ENCODE results near the gene CAND2.

The CAND2 gene
- 2.3 to 3.7 (median 2.4) reads per million in 3 donors for total RNA-seq

- Histone ChIP-seq H3K9me3 (ENCODE audit: control insufficient read depth, low read length) (no peaks in the 10 kb centered on the region), H3K4me3 (ENCODE audit: insufficient read depth, low read depth, low read length, poor library complexity, severe bottlenecking) (peak within 1 kb of the TSS; percentile 64), H3K27me3 (replicated peaks; ENCODE audit: control insufficient read depth, insufficient read depth, low read length, poor library complexity, severe bottlenecking) (no peaks in the 10 kb centered on the region), H3K36me3 (ENCODE audit: control insufficient read depth, insufficient read depth, low read length) (no peaks in the 10 kb centered on the region), H3K27ac (ENCODE audit: insufficient read depth, low read length, poor library complexity, severe bottlenecking) (peak within 1 kb of the TSS; percentile 25), H3K4me1 (ENCODE audit: control insufficient read depth, insufficient read depth, low read length, poor library complexity, severe bottlenecking) (peaks cover 8% of the 10 kb centered on the region)
- no peak for DNase-seq
Observed at GRCh38 chr3:12796171-12797123, at the start of gene CAND2. Gene CAND2, plus strand, starts transcription at chr3:12796680. Its CDS starts 41 bp downstream, at chr3:12796721.

- Histone ChIP-seq H3K4me3 (ENCODE audit: insufficient read depth, low read depth, low read length, poor library complexity, severe bottlenecking) (no peak overlapping the region), H3K36me3 (ENCODE audit: control insufficient read depth, insufficient read depth, low read length) (no peaks in the 10 kb centered on the region), H3K4me1 (ENCODE audit: control insufficient read depth, insufficient read depth, low read length, poor library complexity, severe bottlenecking) (no peaks in the 10 kb centered on the region), H3K27ac (ENCODE audit: insufficient read depth, low read length, poor library complexity, severe bottlenecking) (no peak overlapping the region), H3K9me3 (ENCODE audit: control insufficient read depth, low read length) (no peaks in the 10 kb centered on the region), H3K27me3 (replicated peaks; ENCODE audit: control insufficient read depth, insufficient read depth, low read length, poor library complexity, severe bottlenecking) (no peaks in the 10 kb centered on the region)
- DNase-seq, result no peak
Observed at GRCh38 chr3:12748477-12748876, 48.0 kb upstream of the CAND2 start.

- no peaks in the 10 kb centered on the region for H3K36me3 ChIP-seq (ENCODE audit: control insufficient read depth, insufficient read depth, low read length)
- DNase-seq, result no peak
- no peaks in the 10 kb centered on the region for H3K9me3 ChIP-seq (ENCODE audit: control insufficient read depth, low read length)
- no peak overlapping the region for H3K27ac ChIP-seq (ENCODE audit: insufficient read depth, low read length, poor library complexity, severe bottlenecking)
- no peak overlapping the region for H3K4me3 ChIP-seq (ENCODE audit: insufficient read depth, low read depth, low read length, poor library complexity, severe bottlenecking)
- no peaks in the 10 kb centered on the region for H3K4me1 ChIP-seq (ENCODE audit: control insufficient read depth, insufficient read depth, low read length, poor library complexity, severe bottlenecking)
- H3K27me3 ChIP-seq (replicated peaks; ENCODE audit: control insufficient read depth, insufficient read depth, low read length, poor library complexity, severe bottlenecking), result no peaks in the 10 kb centered on the region
Observed at GRCh38 chr3:12750223-12750622, 46.3 kb upstream of the CAND2 start.

- DNase-seq, result no peak
- Histone ChIP-seq H3K27ac (ENCODE audit: insufficient read depth, low read length, poor library complexity, severe bottlenecking) (no peak overlapping the region), H3K9me3 (ENCODE audit: control insufficient read depth, low read length) (no peaks in the 10 kb centered on the region)
Observed at GRCh38 chr3:12750658-12751071, 45.8 kb upstream of the CAND2 start.

GRCh38 chr3:12751571-12751970, 44.9 kb upstream of the CAND2 start:
- H3K27ac ChIP-seq (ENCODE audit: insufficient read depth, low read length, poor library complexity, severe bottlenecking), result no peak overlapping the region
- no peaks in the 10 kb centered on the region for H3K4me1 ChIP-seq (ENCODE audit: control insufficient read depth, insufficient read depth, low read length, poor library complexity, severe bottlenecking)
- no peak overlapping the region for H3K4me3 ChIP-seq (ENCODE audit: insufficient read depth, low read depth, low read length, poor library complexity, severe bottlenecking)
- no peaks in the 10 kb centered on the region for H3K36me3 ChIP-seq (ENCODE audit: control insufficient read depth, insufficient read depth, low read length)
- DNase-seq, result no peak
- no peaks in the 10 kb centered on the region for H3K9me3 ChIP-seq (ENCODE audit: control insufficient read depth, low read length)
- no peaks in the 10 kb centered on the region for H3K27me3 ChIP-seq (replicated peaks; ENCODE audit: control insufficient read depth, insufficient read depth, low read length, poor library complexity, severe bottlenecking)

More at GRCh38 chr3:12750658-12751071, 45.8 kb upstream of the CAND2 start:
- H3K27me3 ChIP-seq (replicated peaks; ENCODE audit: control insufficient read depth, insufficient read depth, low read length, poor library complexity, severe bottlenecking), result no peaks in the 10 kb centered on the region
- H3K4me3 ChIP-seq (ENCODE audit: insufficient read depth, low read depth, low read length, poor library complexity, severe bottlenecking), result no peak overlapping the region
- H3K36me3 ChIP-seq (ENCODE audit: control insufficient read depth, insufficient read depth, low read length), result no peaks in the 10 kb centered on the region
- H3K4me1 ChIP-seq (ENCODE audit: control insufficient read depth, insufficient read depth, low read length, poor library complexity, severe bottlenecking), result no peaks in the 10 kb centered on the region

GRCh38 chr3:12752102-12752501, 44.4 kb upstream of the CAND2 start:
- DNase-seq, result no peak
- H3K4me1 ChIP-seq (ENCODE audit: control insufficient read depth, insufficient read depth, low read length, poor library complexity, severe bottlenecking), result no peaks in the 10 kb centered on the region
- no peak overlapping the region for H3K4me3 ChIP-seq (ENCODE audit: insufficient read depth, low read depth, low read length, poor library complexity, severe bottlenecking)
- H3K9me3 ChIP-seq (ENCODE audit: control insufficient read depth, low read length), result no peaks in the 10 kb centered on the region
- no peaks in the 10 kb centered on the region for H3K27me3 ChIP-seq (replicated peaks; ENCODE audit: control insufficient read depth, insufficient read depth, low read length, poor library complexity, severe bottlenecking)
- H3K27ac ChIP-seq (ENCODE audit: insufficient read depth, low read length, poor library complexity, severe bottlenecking), result no peak overlapping the region
- H3K36me3 ChIP-seq (ENCODE audit: control insufficient read depth, insufficient read depth, low read length), result no peaks in the 10 kb centered on the region

GRCh38 chr3:12752809-12753208, 43.7 kb upstream of the CAND2 start:
- no peak for DNase-seq
- Histone ChIP-seq H3K4me1 (ENCODE audit: control insufficient read depth, insufficient read depth, low read length, poor library complexity, severe bottlenecking) (no peaks in the 10 kb centered on the region), H3K27ac (ENCODE audit: insufficient read depth, low read length, poor library complexity, severe bottlenecking) (no peak overlapping the region), H3K27me3 (replicated peaks; ENCODE audit: control insufficient read depth, insufficient read depth, low read length, poor library complexity, severe bottlenecking) (no peaks in the 10 kb centered on the region), H3K4me3 (ENCODE audit: insufficient read depth, low read depth, low read length, poor library complexity, severe bottlenecking) (no peak overlapping the region), H3K36me3 (ENCODE audit: control insufficient read depth, insufficient read depth, low read length) (no peaks in the 10 kb centered on the region), H3K9me3 (ENCODE audit: control insufficient read depth, low read length) (no peaks in the 10 kb centered on the region)

GRCh38 chr3:12753275-12754028, 43.0 kb upstream of the CAND2 start:
- Histone ChIP-seq H3K9me3 (ENCODE audit: control insufficient read depth, low read length) (no peaks in the 10 kb centered on the region), H3K36me3 (ENCODE audit: control insufficient read depth, insufficient read depth, low read length) (no peaks in the 10 kb centered on the region), H3K27ac (ENCODE audit: insufficient read depth, low read length, poor library complexity, severe bottlenecking) (no peak overlapping the region), H3K4me3 (ENCODE audit: insufficient read depth, low read depth, low read length, poor library complexity, severe bottlenecking) (no peak overlapping the region), H3K4me1 (ENCODE audit: control insufficient read depth, insufficient read depth, low read length, poor library complexity, severe bottlenecking) (no peaks in the 10 kb centered on the region), H3K27me3 (replicated peaks; ENCODE audit: control insufficient read depth, insufficient read depth, low read length, poor library complexity, severe bottlenecking) (no peaks in the 10 kb centered on the region)
- DNase-seq, result no peak

- no peaks in the 10 kb centered on the region for H3K4me1 ChIP-seq (ENCODE audit: control insufficient read depth, insufficient read depth, low read length, poor library complexity, severe bottlenecking)
- H3K4me3 ChIP-seq (ENCODE audit: insufficient read depth, low read depth, low read length, poor library complexity, severe bottlenecking), result no peak overlapping the region
- H3K27me3 ChIP-seq (replicated peaks; ENCODE audit: control insufficient read depth, insufficient read depth, low read length, poor library complexity, severe bottlenecking), result no peaks in the 10 kb centered on the region
- DNase-seq, result no peak
- no peaks in the 10 kb centered on the region for H3K36me3 ChIP-seq (ENCODE audit: control insufficient read depth, insufficient read depth, low read length)
- H3K27ac ChIP-seq (ENCODE audit: insufficient read depth, low read length, poor library complexity, severe bottlenecking), result no peak overlapping the region
- no peaks in the 10 kb centered on the region for H3K9me3 ChIP-seq (ENCODE audit: control insufficient read depth, low read length)
Observed at GRCh38 chr3:12754313-12754712, 42.2 kb upstream of the CAND2 start.

- Histone ChIP-seq H3K4me3 (ENCODE audit: insufficient read depth, low read depth, low read length, poor library complexity, severe bottlenecking) (no peak overlapping the region), H3K36me3 (ENCODE audit: control insufficient read depth, insufficient read depth, low read length) (no peaks in the 10 kb centered on the region), H3K9me3 (ENCODE audit: control insufficient read depth, low read length) (no peaks in the 10 kb centered on the region), H3K4me1 (ENCODE audit: control insufficient read depth, insufficient read depth, low read length, poor library complexity, severe bottlenecking) (no peaks in the 10 kb centered on the region), H3K27ac (ENCODE audit: insufficient read depth, low read length, poor library complexity, severe bottlenecking) (no peak overlapping the region), H3K27me3 (replicated peaks; ENCODE audit: control insufficient read depth, insufficient read depth, low read length, poor library complexity, severe bottlenecking) (no peaks in the 10 kb centered on the region)
- DNase-seq, result no peak
Observed at GRCh38 chr3:12755754-12756153, 40.7 kb upstream of the CAND2 start.
